Activated naive CD4-positive, alpha-beta T cell treated with anti-CD3 and anti-CD28 coated beads, Interleukin-2, amount 50 U/mL, for 24 hours (primary cell): Measurements from ENCODE around the gene GLCE.

Source experiments
- H3K27ac Mint-ChIP-seq: one replicate; pipeline ENCODE4 v1.8.0; 2021; ENCODE audit warnings: mild to moderate bottlenecking, mixed read lengths
- H3K27me3 Mint-ChIP-seq: one replicate; pipeline ENCODE4 v1.8.0; 2021; ENCODE audit warnings: mixed read lengths
- H3K36me3 Mint-ChIP-seq: one replicate; pipeline ENCODE4 v1.8.0; 2021; ENCODE audit warnings: mixed read lengths
- H3K4me1 Mint-ChIP-seq: one replicate; pipeline ENCODE4 v1.8.0; 2021; ENCODE audit warnings: mixed read lengths
- H3K4me3 Mint-ChIP-seq: one replicate; pipeline ENCODE4 v1.8.0; 2021; ENCODE audit warnings: mild to moderate bottlenecking, mixed read lengths
- H3K9me3 Mint-ChIP-seq: one replicate; pipeline ENCODE4 v1.8.0; 2021; ENCODE audit warnings: mixed read lengths

GLCE gene

DNA sequence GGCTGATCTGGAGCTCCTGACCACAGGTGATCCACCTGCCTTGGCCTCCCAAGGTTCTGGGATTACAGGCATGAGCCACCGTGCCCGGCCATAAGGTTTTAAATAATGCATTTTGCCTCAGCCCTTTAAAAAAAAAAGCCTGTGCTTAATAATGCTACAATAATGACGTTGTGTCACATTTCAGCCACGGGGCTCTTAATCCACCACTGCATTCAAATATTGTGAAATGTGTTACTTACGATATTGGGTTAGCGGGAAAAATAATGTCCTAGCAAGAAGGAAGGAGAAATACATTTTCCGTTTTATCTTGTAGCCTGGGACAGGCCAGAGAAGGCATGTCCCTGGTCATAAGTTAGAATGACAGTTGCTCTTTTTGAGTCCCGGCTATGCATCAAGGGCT lies 155.9 kb downstream of the GLCE start:
- no peaks in the 10 kb centered on the region for H3K36me3 Mint-ChIP-seq

DNA sequence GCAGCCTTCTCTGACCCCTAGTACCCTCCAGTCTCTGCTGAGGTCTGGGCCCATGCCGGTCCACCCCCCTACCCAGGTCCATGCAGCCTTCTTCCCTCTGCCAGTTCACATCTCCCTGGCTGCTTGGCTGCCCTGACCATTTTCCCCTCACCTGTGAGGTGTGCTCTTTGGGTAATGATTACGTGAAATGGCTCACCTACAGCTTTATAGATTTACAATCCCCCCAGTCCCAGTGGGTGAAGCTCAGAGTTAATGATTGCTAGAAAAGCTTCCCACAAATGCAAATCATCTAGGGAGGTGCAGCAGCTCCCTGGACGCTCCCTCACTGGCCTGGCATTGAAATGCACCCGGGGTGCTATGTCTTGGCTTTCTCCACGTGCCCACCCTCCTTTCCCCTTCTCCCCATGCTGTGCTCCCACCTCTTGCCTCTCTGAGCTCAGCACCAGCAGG lies 157.0 kb downstream of the GLCE start:
- peaks cover 11% of the 10 kb centered on the region for H3K4me1 Mint-ChIP-seq
- H3K9me3 Mint-ChIP-seq = no peaks in the 10 kb centered on the region
- no peak overlapping the region for H3K4me3 Mint-ChIP-seq
- no peak overlapping the region for H3K27ac Mint-ChIP-seq
- no peaks in the 10 kb centered on the region for H3K36me3 Mint-ChIP-seq
- peaks cover 4% of the 10 kb centered on the region for H3K27me3 Mint-ChIP-seq

More for the DNA sequence above, 155.9 kb downstream of the GLCE start:
- H3K27me3 Mint-ChIP-seq = peaks cover 4% of the 10 kb centered on the region
- H3K4me3 Mint-ChIP-seq = no peak overlapping the region
- H3K4me1 Mint-ChIP-seq = peaks cover 7% of the 10 kb centered on the region
- no peaks in the 10 kb centered on the region for H3K9me3 Mint-ChIP-seq
- H3K27ac Mint-ChIP-seq = no peak overlapping the region

DNA sequence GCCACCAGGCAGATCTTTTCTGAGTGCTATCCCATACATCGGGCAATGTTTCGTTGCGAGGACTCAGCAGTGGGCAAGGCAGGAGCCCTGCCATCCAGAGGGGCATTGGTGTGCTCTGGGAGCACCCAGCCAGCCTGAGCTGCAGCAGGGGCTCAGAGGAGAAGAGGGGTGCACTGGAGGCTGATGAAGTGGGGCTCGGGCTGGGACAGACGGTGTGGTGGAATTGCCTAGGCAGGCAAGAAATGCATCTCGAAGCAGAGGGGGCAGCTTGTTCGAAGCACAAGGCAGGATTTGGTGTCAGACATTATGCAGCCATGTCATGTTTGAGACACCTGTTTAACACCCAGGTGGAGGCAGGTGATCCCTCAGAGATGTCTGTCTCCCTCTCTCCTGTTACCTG lies 157.6 kb downstream of the GLCE start:
- no peaks in the 10 kb centered on the region for H3K9me3 Mint-ChIP-seq
- H3K4me1 Mint-ChIP-seq = peaks cover 11% of the 10 kb centered on the region
- peaks cover 4% of the 10 kb centered on the region for H3K27me3 Mint-ChIP-seq
- H3K4me3 Mint-ChIP-seq = no peak overlapping the region
- H3K36me3 Mint-ChIP-seq = no peaks in the 10 kb centered on the region
- H3K27ac Mint-ChIP-seq = no peak overlapping the region

DNA sequence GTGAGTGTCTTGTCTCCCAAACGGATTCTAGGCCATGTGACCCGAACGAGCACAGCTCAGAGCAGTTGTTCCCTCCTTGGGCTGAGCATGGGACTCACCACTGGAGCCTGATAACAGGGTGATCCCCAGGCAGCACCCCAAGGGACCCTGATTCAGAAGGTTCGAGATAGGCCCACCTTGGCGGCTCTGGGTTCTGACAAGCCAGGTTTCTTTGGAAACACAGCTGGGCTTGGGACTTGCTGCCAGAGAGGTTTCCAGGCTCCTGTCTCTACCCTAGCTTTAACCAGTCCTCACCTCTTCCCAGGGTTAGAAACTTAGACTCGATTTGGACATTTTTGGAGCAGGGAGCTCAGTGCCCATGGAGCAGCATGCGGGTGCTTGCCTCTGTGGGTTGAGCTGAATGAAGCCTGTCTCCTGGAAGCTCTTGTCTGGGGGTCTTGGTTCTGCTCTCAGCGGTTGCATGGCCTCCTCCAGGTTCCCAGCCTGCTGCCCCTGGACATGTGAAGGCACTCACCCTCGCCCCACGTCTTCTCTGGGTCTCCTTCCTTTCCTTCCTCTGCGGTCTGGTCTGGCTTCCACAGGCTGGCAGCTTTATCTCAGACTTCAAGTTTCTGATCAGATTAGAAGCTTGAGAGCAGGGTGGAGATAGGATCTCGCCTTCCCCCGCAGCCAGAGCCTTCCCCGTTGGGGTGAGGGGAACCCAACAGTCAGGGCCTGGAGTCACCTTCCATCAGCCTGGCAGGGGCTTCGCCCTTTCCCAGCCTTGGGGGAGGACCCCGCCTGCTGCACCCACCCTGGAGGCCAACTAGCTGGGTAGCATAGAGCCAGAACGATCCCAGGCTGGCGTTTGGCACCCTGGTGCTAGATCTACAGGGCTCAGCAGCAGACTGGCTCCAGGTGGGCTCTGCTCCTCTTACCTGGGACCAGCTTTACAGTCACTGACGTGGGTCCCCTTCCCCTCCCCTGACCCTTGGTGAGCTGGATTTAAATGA lies 159.2 kb downstream of the GLCE start:
- Mint-ChIP-seq H3K9me3 (no peaks in the 10 kb centered on the region), H3K27me3 (peaks cover 7% of the 10 kb centered on the region), H3K4me3 (no peak overlapping the region), H3K36me3 (no peaks in the 10 kb centered on the region), H3K27ac (no peak overlapping the region), H3K4me1 (peaks cover 11% of the 10 kb centered on the region)

DNA sequence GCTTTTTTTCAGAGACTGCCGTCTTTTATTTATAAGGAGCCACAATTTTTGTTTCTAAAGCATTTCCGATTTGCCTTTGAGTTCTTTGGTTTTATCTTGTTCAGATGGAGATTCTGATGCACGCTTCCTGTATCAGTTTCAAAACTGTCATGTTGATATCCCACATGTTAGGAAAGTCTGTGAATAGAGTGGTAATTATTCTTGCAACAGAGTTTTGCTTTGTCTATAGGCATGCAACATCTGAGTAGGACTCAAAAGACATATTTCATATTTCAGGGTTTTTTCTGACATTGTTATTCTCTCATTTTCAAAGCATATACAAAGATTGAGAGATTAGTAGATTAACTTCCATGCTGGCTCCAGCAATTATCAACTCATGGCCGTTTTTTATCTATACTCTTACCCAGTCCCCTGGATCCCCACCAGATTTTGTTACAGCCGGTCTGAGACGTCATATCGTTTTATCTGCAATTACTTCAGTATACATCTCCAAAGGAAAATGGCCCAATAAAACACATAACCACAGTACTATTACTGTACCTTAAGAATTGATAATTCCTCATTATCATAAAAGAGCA lies 160.6 kb downstream of the GLCE start:
- H3K36me3 Mint-ChIP-seq = no peaks in the 10 kb centered on the region
- peaks cover 11% of the 10 kb centered on the region for H3K4me1 Mint-ChIP-seq
- H3K9me3 Mint-ChIP-seq = no peaks in the 10 kb centered on the region
- H3K27ac Mint-ChIP-seq = peak overlapping the region; percentile 30
- H3K4me3 Mint-ChIP-seq = no peak overlapping the region
- peaks cover 4% of the 10 kb centered on the region for H3K27me3 Mint-ChIP-seq
